Mucosa of descending colon (tissue), 3 donors: Measurements from ENCODE around the gene SLC44A3. TPM values are rescaled to one million over a fixed set of nuclear protein-coding genes. Genes with fewer than 3 reads are reported as not detected.

Experiments used
- ATAC-seq: fragments of 200-7000 bp; cut with Tn5 transposase; one replicate; pipeline ENCODE4 v1.9.1; 2020; ENCODE audit warnings: mild to moderate bottlenecking, moderate library complexity
- DNase-seq, 3 donors: peaks; one replicate each; pipeline ENCODE4 v3.0.0-alpha.2; 2020
- H3K36me3 ChIP-seq: fragments of 200-600 bp; one replicate; pipeline ENCODE4 v1.8.0; 2021; ENCODE audit warnings: low read depth, mild to moderate bottlenecking
- H3K4me1 ChIP-seq: fragments of 200-600 bp; one replicate; pipeline ENCODE4 v1.8.0; 2021; ENCODE audit warnings: low read depth, mild to moderate bottlenecking
- H3K4me3 ChIP-seq: fragments of 200-600 bp; one replicate; pipeline ENCODE4 v1.8.0; 2021; ENCODE audit warnings: mild to moderate bottlenecking
- H3K9me3 ChIP-seq: fragments of 200-600 bp; one replicate; pipeline ENCODE4 v1.8.0; 2021; ENCODE audit warnings: mild to moderate bottlenecking
- CTCF ChIP-seq: fragments of 200-600 bp; IDR thresholded peaks from one replicate; pipeline ENCODE4 v1.8.0; 2022; ENCODE audit warnings: antibody characterized with exemption, mild to moderate bottlenecking
- intact Hi-C, 2 donors: fragments of 100-400 bp; cut with DNase I in 1 of 2; cut with micrococcal nuclease in 1 of 2; formaldehyde crosslinking; loops; one replicate each; pipeline versions ENCODE4 v1.11.0 to v1.11.1; 2022; cut with DNase I, micrococcal nuclease
- total RNA-seq, 3 donors: library from RNA; stranded (reverse); fragmentation: NEBNext Ultra II Directional in 2 of 3; extraction: Animal tissue kit (Norgen Biotek cat#: 25700) in 2 of 3; gene quantifications; one replicate each; pipeline versions ENCODE4 v1.2.1 to v1.2.4, GENCODE V29; 2021 to 2023
- donor health status: DM: no; HTN: no; CAD: no; lungs with moderate emphysema.
- donor health status: DM: no; HTN: no; CAD: no.
- donor health status: DM: no; HTN: yes; CAD: no.

SLC44A3 gene
- total RNA-seq, 3 donors from 2014 or later, result 37.4 to 89.1 (median 49.5) TPM

GRCh38 chr1:94898491-94899385, 78.6 kb downstream of the SLC44A3 start:
- ATAC-seq (peak; percentile 54), DNase-seq (no peak)
- H3K9me3 ChIP-seq, result no peaks in the 10 kb centered on the region
- no peaks in the 10 kb centered on the region for H3K36me3 ChIP-seq
- intact Hi-C loops, result no loop called here
- no peaks in the 10 kb centered on the region for H3K4me1 ChIP-seq
- no peak for TF ChIP-seq CTCF
- no peak overlapping the region for H3K4me3 ChIP-seq

- H3K4me1 ChIP-seq, result no peaks in the 10 kb centered on the region
- intact Hi-C loops, result no loop called here
- ATAC-seq (no peak), DNase-seq (no peak)
- no peak for TF ChIP-seq CTCF
- no peaks in the 10 kb centered on the region for H3K36me3 ChIP-seq
- H3K9me3 ChIP-seq, result no peaks in the 10 kb centered on the region
- H3K4me3 ChIP-seq, result no peak overlapping the region
These were observed 79.6 kb downstream of the SLC44A3 start for GRCh38 chr1:94899756-94900155.

- Histone ChIP-seq H3K4me3 (no peak overlapping the region), H3K9me3 (no peaks in the 10 kb centered on the region), H3K4me1 (no peaks in the 10 kb centered on the region), H3K36me3 (no peaks in the 10 kb centered on the region)
- TF ChIP-seq CTCF, result no peak
- no peak for DNase-seq
- no peak for ATAC-seq
- intact Hi-C loops, result no loop called here
These were observed 81.7 kb downstream of the SLC44A3 start for GRCh38 chr1:94901841-94902240.

GRCh38 chr1:94903280-94904009, 83.3 kb downstream of the SLC44A3 start:
- TF ChIP-seq CTCF, result no peak
- H3K4me1 ChIP-seq, result peaks cover 4% of the 10 kb centered on the region

GRCh38 chr1:94905207-94905606, 85.0 kb downstream of the SLC44A3 start:
- Histone ChIP-seq H3K4me3 (no peak overlapping the region), H3K36me3 (no peaks in the 10 kb centered on the region), H3K9me3 (no peaks in the 10 kb centered on the region), H3K4me1 (peaks cover 4% of the 10 kb centered on the region)
- no peak for TF ChIP-seq CTCF
- intact Hi-C loops, result no loop called here
- ATAC-seq (no peak), DNase-seq (no peak)

More at GRCh38 chr1:94903280-94904009, 83.3 kb downstream of the SLC44A3 start:
- H3K4me3 ChIP-seq, result no peak overlapping the region
- H3K9me3 ChIP-seq, result no peaks in the 10 kb centered on the region
- DNase-seq (no peak), ATAC-seq (no peak)
- H3K36me3 ChIP-seq, result no peaks in the 10 kb centered on the region
- intact Hi-C loops, result no loop called here
